Left forelimb (tissue), 1 donor: ENCODE measurements around the gene NKAPD1.
"Not testable (repeated sequence)": the region's sequence is repeated elsewhere in the genome, so short reads cannot be mapped to it uniquely, and the experiment has no call there.

ENCODE experiments used
- DNase-seq: peaks from one replicate; pipeline ENCODE4 v3.0.0-alpha.2; 2018; ENCODE audit warnings: low spot score

The NKAPD1 gene

GRCh38 chr11:112073941-112074811, at the start of gene NKAPD1, which contains the start of gene PIH1D2:
TSS of gene NKAPD1 (plus strand) at chr11:112074299. CDS start at chr11:112075575, 1,276 bp downstream.
TSS of gene PIH1D2 (minus strand) at chr11:112074017. CDS start at chr11:112073174, 843 bp downstream.
- peak; percentile 89 for DNase-seq

GRCh38 chr11:112024773-112025678, 49.1 kb upstream of the NKAPD1 start, which contains the start of gene DLAT:
TSS of gene DLAT (plus strand) at chr11:112025408. CDS start at chr11:112025473, 65 bp downstream.
- peak; percentile 89 for DNase-seq

GRCh38 chr11:112025707-112026106, 48.4 kb upstream of the NKAPD1 start:
- no peak for DNase-seq

GRCh38 chr11:112026784-112027410, 47.2 kb upstream of the NKAPD1 start:
- not testable (repeated sequence) for DNase-seq

GRCh38 chr11:112029460-112029859, 44.6 kb upstream of the NKAPD1 start:
- no peak for DNase-seq

- no peak for DNase-seq
These were observed 40.2 kb upstream of the NKAPD1 start for GRCh38 chr11:112033902-112034301.

- no peak for DNase-seq
These were observed 36.6 kb upstream of the NKAPD1 start for GRCh38 chr11:112037527-112037926.

- DNase-seq, result no peak
These were observed 31.7 kb upstream of the NKAPD1 start for GRCh38 chr11:112042161-112042960.

GRCh38 chr11:112042961-112043304, 31.2 kb upstream of the NKAPD1 start:
- DNase-seq, result no peak

GRCh38 chr11:112044961-112045360, 29.1 kb upstream of the NKAPD1 start:
- no peak for DNase-seq

- not testable (repeated sequence) for DNase-seq
These were observed 27.5 kb upstream of the NKAPD1 start for GRCh38 chr11:112046647-112047046.

GRCh38 chr11:112048256-112048655, 25.8 kb upstream of the NKAPD1 start:
- DNase-seq, result not testable (repeated sequence)

GRCh38 chr11:112049777-112050176, 24.3 kb upstream of the NKAPD1 start:
- DNase-seq, result no peak

GRCh38 chr11:112050721-112051120, 23.4 kb upstream of the NKAPD1 start:
- DNase-seq, result no peak

GRCh38 chr11:112051768-112052167, 22.3 kb upstream of the NKAPD1 start:
- DNase-seq, result no peak

GRCh38 chr11:112057170-112057569, 16.9 kb upstream of the NKAPD1 start:
- DNase-seq, result no peak

GRCh38 chr11:112058103-112058502, 16.0 kb upstream of the NKAPD1 start:
- DNase-seq, result no peak

GRCh38 chr11:112062923-112063322, 11.2 kb upstream of the NKAPD1 start:
- no peak for DNase-seq

GRCh38 chr11:112082729-112083128, 8.6 kb downstream of the NKAPD1 start:
- DNase-seq, result no peak

GRCh38 chr11:112085822-112086421, 11.8 kb downstream of the NKAPD1 start:
- no peak for DNase-seq
